OCI-LY7 (cell line): ENCODE measurements around the gene CCL1. TPM values are rescaled to one million over a fixed set of nuclear protein-coding genes. Genes with fewer than 3 reads are reported as not detected.

Experiments
- BruUV-seq: library from RNA; stranded (reverse); fragments of 400-500 nt; replicated peaks from 2 replicates; lab custom pipeline; 2021; lab: Mats Ljungman, UMichigan
- CTCF ChIA-PET: fragments of 300-600 bp; sonication (Branson Sonifier 250); formaldehyde crosslinking; loops from one replicate; lab custom pipeline; 2022; ENCODE audit warnings: antibody characterized with exemption; ENCODE audit not compliant: unreplicated experiment; lab: Charles Lee
- POLR2A ChIA-PET: fragments of 300-600 bp; sonication (Branson Sonifier 250); formaldehyde crosslinking; loops from one replicate; lab custom pipeline; 2022; ENCODE audit warnings: antibody characterized with exemption; lab: Charles Lee
- DNase-seq: peaks from one replicate; pipeline ENCODE4 v3.0.0-alpha.2; 2015; ENCODE audit warnings: low spot score
- H2AFZ ChIP-seq: fragments of 200-600 bp; sonication (generic), shearing (Covaris generic); 2 replicates; pipeline ENCODE4 v1.6.1; 2014; ENCODE audit warnings: mild to moderate bottlenecking, antibody characterized with exemption, low read length, moderate library complexity
- H3K27ac ChIP-seq: fragments of 200-600 bp; sonication (generic); 2 replicates; pipeline ENCODE4 v1.5.1; 2014; ENCODE audit warnings: mixed run types, low read depth, mild to moderate bottlenecking, moderate library complexity, low read length, inconsistent platforms; ENCODE audit not compliant: poor library complexity, severe bottlenecking
- H3K36me3 ChIP-seq: fragments of 200-600 bp; sonication (generic); 2 replicates; pipeline ENCODE4 v1.6.1; 2014; ENCODE audit warnings: mild to moderate bottlenecking, antibody characterized with exemption, low read length, moderate library complexity, mixed read lengths; ENCODE audit not compliant: insufficient read depth
- H3K4me1 ChIP-seq: fragments of 200-600 bp; sonication (generic); 2 replicates; pipeline ENCODE4 v1.5.1; 2014; ENCODE audit warnings: mild to moderate bottlenecking, low read length; ENCODE audit not compliant: insufficient read depth, poor library complexity, severe bottlenecking
- H3K4me2 ChIP-seq: fragments of 200-600 bp; sonication (generic); 2 replicates; pipeline ENCODE4 v1.6.1; 2014; ENCODE audit warnings: mild to moderate bottlenecking, low read length
- H3K4me3 ChIP-seq: fragments of 200-600 bp; sonication (generic); 2 replicates; pipeline ENCODE4 v1.5.1; 2014; ENCODE audit warnings: mild to moderate bottlenecking, low read depth, low read length; ENCODE audit not compliant: poor library complexity, severe bottlenecking
- H3K79me2 ChIP-seq: fragments of 200-600 bp; sonication (generic); 2 replicates; pipeline ENCODE4 v1.6.1; 2016; ENCODE audit warnings: low read depth, mild to moderate bottlenecking, low read length, moderate library complexity, mixed read lengths; ENCODE audit not compliant: insufficient read depth
- H3K9me2 ChIP-seq: fragments of 200-600 bp; sonication (generic); 2 replicates; pipeline ENCODE4 v1.6.1; 2016; ENCODE audit warnings: mild to moderate bottlenecking, low read length, mixed read lengths; ENCODE audit not compliant: insufficient read depth
- H3K9me3 ChIP-seq: fragments of 200-600 bp; sonication (generic); 2 replicates; pipeline ENCODE4 v1.6.1; 2014; ENCODE audit warnings: mild to moderate bottlenecking, mixed run types, low read length, mixed read lengths
- H4K20me1 ChIP-seq: fragments of 200-600 bp; sonication (generic); 2 replicates; pipeline ENCODE4 v1.6.1; 2014; ENCODE audit warnings: mild to moderate bottlenecking, antibody characterized with exemption, low read length, moderate library complexity, mixed read lengths; ENCODE audit not compliant: insufficient read depth
- CTCF ChIP-seq: fragments of 200-600 bp; sonication (generic); conservative IDR thresholded peaks from 2 replicates; pipeline ENCODE4 v1.5.1; 2014; ENCODE audit warnings: mild to moderate bottlenecking, antibody characterized with exemption, low read length, moderate library complexity, mixed read lengths
- EZH2phosphoT487 ChIP-seq: fragments of 200-600 bp; sonication (generic); IDR thresholded peaks from 2 replicates; pipeline ENCODE4 v1.6.1; 2018; ENCODE audit warnings: low read depth, borderline replicate concordance, mild to moderate bottlenecking, mixed run types, antibody characterized with exemption, low read length, moderate library complexity, mixed read lengths
- intact Hi-C: fragments of 100-400 bp; cut with micrococcal nuclease; formaldehyde crosslinking; loops from one replicate; pipeline ENCODE4 v1.10.0; 2022; ENCODE audit not compliant: unreplicated experiment
- total RNA-seq, 2 experiments: library from RNA; depleted of rRNA in 1 of 2; stranded (reverse); fragments of >200 nt in 1 of 2; shearing (Covaris generic) in 1 of 2; gene quantifications; 2 replicates each; pipeline ENCODE4 v1.2.3, GENCODE V29; 2014 to 2022

CCL1 gene
- total RNA-seq, 2 experiments from 2014 or later = not detected

GRCh38 chr17:34321964-34322363, 41.1 kb downstream of the CCL1 start:
- H3K4me1 ChIP-seq = no peaks in the 10 kb centered on the region
- CTCF ChIA-PET = no interaction called here

GRCh38 chr17:34319039-34319483, 44.0 kb downstream of the CCL1 start, which contains the start of gene CCL8:
Gene CCL8, plus strand, starts transcription at chr17:34319435. Its CDS starts 67 bp downstream, at chr17:34319502.
- Histone ChIP-seq H3K4me3 (no peak within 1 kb of the TSS), H4K20me1 (no peaks in the 10 kb centered on the region), H3K9me3 (no peaks in the 10 kb centered on the region), H3K36me3 (no peaks in the 10 kb centered on the region), H3K4me1 (no peaks in the 10 kb centered on the region), H3K27ac (no peak within 1 kb of the TSS), H3K9me2 (no peaks in the 10 kb centered on the region), H3K79me2 (no peaks in the 10 kb centered on the region), H2AFZ (no peak within 1 kb of the TSS), H3K4me2 (no peak within 1 kb of the TSS)
- TF ChIP-seq EZH2phosphoT487 = no peak
- TF ChIP-seq CTCF = no peak
- ChIA-PET POLR2A (no interaction called here), CTCF (no interaction called here)
- no peak for DNase-seq
- BruUV-seq = no TSS peak
- intact Hi-C loops = loop anchor here (2.0 kb wide), 1 partner anchor 42 kb away; no protein-coding TSS in a partner anchor

More at GRCh38 chr17:34321964-34322363, 41.1 kb downstream of the CCL1 start:
- Histone ChIP-seq H3K36me3 (no peaks in the 10 kb centered on the region), H3K79me2 (no peaks in the 10 kb centered on the region), H3K4me2 (no peak overlapping the region), H3K4me3 (no peak overlapping the region), H3K9me2 (no peaks in the 10 kb centered on the region), H3K9me3 (no peaks in the 10 kb centered on the region), H2AFZ (no peak overlapping the region), H3K27ac (no peak overlapping the region), H4K20me1 (no peaks in the 10 kb centered on the region)
- intact Hi-C loops = no loop called here
- TF ChIP-seq CTCF (no peak), EZH2phosphoT487 (no peak)
- no TSS peak for BruUV-seq
- no peak for DNase-seq
- POLR2A ChIA-PET = no interaction called here

- Histone ChIP-seq H3K27ac (no peak overlapping the region), H3K79me2 (no peaks in the 10 kb centered on the region), H3K4me2 (no peak overlapping the region), H3K4me1 (no peaks in the 10 kb centered on the region), H2AFZ (no peak overlapping the region), H3K4me3 (no peak overlapping the region), H3K9me3 (no peaks in the 10 kb centered on the region), H3K36me3 (no peaks in the 10 kb centered on the region), H4K20me1 (no peaks in the 10 kb centered on the region), H3K9me2 (no peaks in the 10 kb centered on the region)
- no TSS peak for BruUV-seq
- POLR2A ChIA-PET = no interaction called here
- CTCF ChIA-PET = no interaction called here
- no peak for TF ChIP-seq EZH2phosphoT487
- TF ChIP-seq CTCF = peak; percentile 74
- intact Hi-C loops = loop anchor here (2.0 kb wide), 1 partner anchor 42 kb away; no protein-coding TSS in a partner anchor
- DNase-seq = peak; percentile 49
These were observed 44.6 kb downstream of the CCL1 start for GRCh38 chr17:34318474-34318873.
